Measurements from ENCODE around the gene CLTA.
A peak's percentile ranks its signal among the peaks of the same experiment; 100 is the strongest.
"Not testable (repeated sequence)": the region's sequence is repeated elsewhere in the genome, so short reads cannot be mapped to it uniquely, and the experiment has no call there.

Gene CLTA

GRCh38 chr9:36156116-36156515 is 34.6 kb upstream of the CLTA start:
- no peak for DNase-seq (ENCODE audit: extremely low spot score, insufficient read length, low read depth)
- FAIRE-seq: no peak

GRCh38 chr9:36158122-36158521 is 32.6 kb upstream of the CLTA start:
- DNase-seq (ENCODE audit: extremely low spot score, insufficient read length, low read depth) (no peak), FAIRE-seq (no peak)

GRCh38 chr9:36158917-36159316 is 31.8 kb upstream of the CLTA start:
- no peak for DNase-seq (ENCODE audit: extremely low spot score, insufficient read length, low read depth)
- no peak for FAIRE-seq

GRCh38 chr9:36159509-36159908 is 31.2 kb upstream of the CLTA start:
- not testable (repeated sequence) for FAIRE-seq; DNase-seq (ENCODE audit: extremely low spot score, insufficient read length, low read depth)

- not testable (repeated sequence) for DNase-seq (ENCODE audit: extremely low spot score, insufficient read length, low read depth); FAIRE-seq
Observed at GRCh38 chr9:36160126-36160525, 30.6 kb upstream of the CLTA start.

GRCh38 chr9:36161187-36161586 is 29.5 kb upstream of the CLTA start:
- FAIRE-seq: no peak
- DNase-seq (ENCODE audit: extremely low spot score, insufficient read length, low read depth): no peak

GRCh38 chr9:36162211-36162738 is 28.4 kb upstream of the CLTA start:
- DNase-seq (ENCODE audit: extremely low spot score, insufficient read length, low read depth): no peak
- no peak for FAIRE-seq

- FAIRE-seq (no peak), DNase-seq (ENCODE audit: extremely low spot score, insufficient read length, low read depth) (no peak)
Observed at GRCh38 chr9:36163049-36163785, 27.5 kb upstream of the CLTA start.

GRCh38 chr9:36163786-36164170 is 26.9 kb upstream of the CLTA start:
- FAIRE-seq (no peak), DNase-seq (ENCODE audit: extremely low spot score, insufficient read length, low read depth) (no peak)

GRCh38 chr9:36164372-36164771 is 26.3 kb upstream of the CLTA start:
- FAIRE-seq (no peak), DNase-seq (ENCODE audit: extremely low spot score, insufficient read length, low read depth) (no peak)

GRCh38 chr9:36164989-36165388 is 25.7 kb upstream of the CLTA start:
- FAIRE-seq (no peak), DNase-seq (ENCODE audit: extremely low spot score, insufficient read length, low read depth) (no peak)

GRCh38 chr9:36165826-36166167 is 24.9 kb upstream of the CLTA start:
- FAIRE-seq: no peak
- no peak for DNase-seq (ENCODE audit: extremely low spot score, insufficient read length, low read depth)

- FAIRE-seq: peak; percentile 89
Observed at GRCh38 chr9:36166168-36166927, 24.4 kb upstream of the CLTA start.

GRCh38 chr9:36169166-36169565 is 21.6 kb upstream of the CLTA start, which contains the start of gene CCIN:
CCIN (plus strand) TSS chr9:36169388; CDS start chr9:36169503, 115 bp downstream.
- DNase-seq (ENCODE audit: extremely low spot score, insufficient read length, low read depth): no peak
- no peak for FAIRE-seq

More at GRCh38 chr9:36166168-36166927, 24.4 kb upstream of the CLTA start:
- DNase-seq (ENCODE audit: extremely low spot score, insufficient read length, low read depth): peak; percentile 80

GRCh38 chr9:36169708-36170107 is 21.0 kb upstream of the CLTA start:
- FAIRE-seq: no peak

GRCh38 chr9:36170531-36170930 is 20.2 kb upstream of the CLTA start:
- no peak for FAIRE-seq
- DNase-seq (ENCODE audit: extremely low spot score, insufficient read length, low read depth): no peak

More at GRCh38 chr9:36169708-36170107, 21.0 kb upstream of the CLTA start:
- DNase-seq (ENCODE audit: extremely low spot score, insufficient read length, low read depth): no peak

- FAIRE-seq (no peak), DNase-seq (ENCODE audit: extremely low spot score, insufficient read length, low read depth) (no peak)
Observed at GRCh38 chr9:36173861-36174260, 16.9 kb upstream of the CLTA start.

- FAIRE-seq (no peak), DNase-seq (ENCODE audit: extremely low spot score, insufficient read length, low read depth) (no peak)
Observed at GRCh38 chr9:36174271-36174670, 16.4 kb upstream of the CLTA start.

GRCh38 chr9:36174731-36175130 is 16.0 kb upstream of the CLTA start:
- DNase-seq (ENCODE audit: extremely low spot score, insufficient read length, low read depth) (no peak), FAIRE-seq (no peak)

- not testable (repeated sequence) for DNase-seq (ENCODE audit: extremely low spot score, insufficient read length, low read depth); FAIRE-seq
Observed at GRCh38 chr9:36175209-36175608, 15.5 kb upstream of the CLTA start.

- DNase-seq (ENCODE audit: extremely low spot score, insufficient read length, low read depth); FAIRE-seq: not testable (repeated sequence)
Observed at GRCh38 chr9:36176496-36176895, 14.2 kb upstream of the CLTA start.
